ENCODE results near the gene TBX4.

DNA sequence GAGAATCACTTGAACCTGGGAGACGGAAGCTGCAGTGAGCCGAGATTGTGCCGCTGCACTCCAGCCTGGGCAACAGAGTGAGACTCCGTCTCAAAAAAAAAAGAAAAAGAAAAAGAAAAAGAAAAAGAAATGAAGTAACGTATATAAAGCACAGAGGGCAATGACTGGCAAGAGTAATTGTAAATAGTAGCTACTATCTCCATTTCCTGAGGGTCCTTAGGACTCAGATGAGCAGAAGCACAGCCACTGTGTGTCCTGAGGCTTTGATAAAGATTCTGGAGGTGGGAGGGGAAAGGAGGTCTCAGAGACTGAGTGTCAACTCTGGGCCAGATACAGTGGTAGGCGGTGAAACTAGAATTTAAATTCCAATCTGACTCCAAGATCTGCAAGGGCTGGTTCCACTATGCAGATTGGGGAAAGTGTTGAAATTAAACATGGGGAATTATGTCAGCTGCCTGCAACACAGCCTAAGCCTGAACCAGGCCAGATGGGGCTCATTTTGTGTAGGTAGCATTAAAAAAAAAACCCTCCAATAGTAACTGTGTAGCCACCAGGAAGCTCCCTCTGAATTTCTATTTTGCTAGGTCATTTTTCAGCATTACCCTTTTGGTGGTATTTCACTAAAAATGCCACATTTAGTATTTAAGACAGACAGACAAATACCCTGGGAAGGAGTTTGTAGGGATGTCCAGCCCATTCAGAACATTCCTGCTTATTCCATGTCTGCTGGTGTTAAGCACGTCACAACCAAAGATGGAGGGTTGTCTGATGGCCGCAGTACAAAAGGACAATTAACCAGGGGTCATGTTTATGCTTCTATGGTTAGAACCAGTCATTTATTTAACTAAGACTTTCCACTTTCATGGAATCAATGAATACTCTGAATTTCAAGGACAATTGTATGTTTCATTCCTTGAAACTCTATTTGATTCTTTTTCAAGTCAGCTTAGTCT is 46.1 kb downstream of the TBX4 start:
- TF ChIP-seq CTCF (IDR thresholded peaks at IDR 0.05) = no peak
- TF ChIP-seq POLR2A (IDR thresholded peaks at IDR 0.05) = no peak

Measured in Peyer's patch (tissue), 4 donors.